T-helper 2 cell treated with Interferon-gamma antibody and Interleukin-4, amounts not matched to agents 5 μg/mL and 100 μg/mL, for 36 hours (primary cell): ENCODE measurements around the gene ZNF497.
A peak's percentile ranks its signal among the peaks of the same experiment; 100 is the strongest.

Experiments
- DNase-seq: peaks from one replicate; pipeline ENCODE4 v3.0.0; 2021; ENCODE audit warnings: low spot score
- H3K27ac Mint-ChIP-seq: one replicate; pipeline ENCODE4 v1.8.0; 2021; ENCODE audit warnings: mild to moderate bottlenecking, mixed read lengths
- H3K27me3 Mint-ChIP-seq: one replicate; pipeline ENCODE4 v1.8.0; 2021; ENCODE audit warnings: low read depth, mixed read lengths
- H3K36me3 Mint-ChIP-seq: one replicate; pipeline ENCODE4 v1.8.0; 2021; ENCODE audit warnings: low read depth, mixed read lengths
- H3K4me1 Mint-ChIP-seq: one replicate; pipeline ENCODE4 v1.8.0; 2021; ENCODE audit warnings: low read depth, mixed read lengths
- H3K4me3 Mint-ChIP-seq: one replicate; pipeline ENCODE4 v1.8.0; 2022; ENCODE audit warnings: mild to moderate bottlenecking, moderate library complexity, mixed read lengths
- H3K9me3 Mint-ChIP-seq: one replicate; pipeline ENCODE4 v1.8.0; 2021; ENCODE audit warnings: mixed read lengths

The ZNF497 gene

GRCh38 chr19:58366585-58367430 is 4.3 kb upstream of the ZNF497 start:
- Mint-ChIP-seq H3K9me3 (no peaks in the 10 kb centered on the region), H3K27ac (no peak overlapping the region), H3K4me3 (no peak overlapping the region), H3K27me3 (no peaks in the 10 kb centered on the region), H3K36me3 (no peaks in the 10 kb centered on the region), H3K4me1 (peaks cover 10% of the 10 kb centered on the region)
- no peak for DNase-seq

GRCh38 chr19:58364146-58364545 is 1.6 kb upstream of the ZNF497 start:
- Mint-ChIP-seq H3K27ac (no peak overlapping the region), H3K27me3 (no peaks in the 10 kb centered on the region), H3K9me3 (no peaks in the 10 kb centered on the region), H3K4me1 (peaks cover 11% of the 10 kb centered on the region), H3K36me3 (no peaks in the 10 kb centered on the region), H3K4me3 (peak overlapping the region; percentile 24)
- DNase-seq, result no peak

- Mint-ChIP-seq H3K27ac (peak overlapping the region; percentile 91), H3K9me3 (no peaks in the 10 kb centered on the region), H3K4me3 (peak overlapping the region; percentile 86), H3K36me3 (no peaks in the 10 kb centered on the region), H3K27me3 (no peaks in the 10 kb centered on the region), H3K4me1 (peaks cover 11% of the 10 kb centered on the region)
- DNase-seq, result peak; percentile 44
Measured at GRCh38 chr19:58361900-58362271, 665 bp downstream of the ZNF497 start.

GRCh38 chr19:58357481-58358145 is 4.9 kb downstream of the ZNF497 start:
- peaks cover 6% of the 10 kb centered on the region for H3K36me3 Mint-ChIP-seq
- H3K27me3 Mint-ChIP-seq, result peaks cover 4% of the 10 kb centered on the region
- no peak overlapping the region for H3K27ac Mint-ChIP-seq
- DNase-seq, result no peak
- peak overlapping the region; percentile 24 for H3K4me3 Mint-ChIP-seq
- peaks cover 6% of the 10 kb centered on the region for H3K4me1 Mint-ChIP-seq
- H3K9me3 Mint-ChIP-seq, result no peaks in the 10 kb centered on the region

DNA sequence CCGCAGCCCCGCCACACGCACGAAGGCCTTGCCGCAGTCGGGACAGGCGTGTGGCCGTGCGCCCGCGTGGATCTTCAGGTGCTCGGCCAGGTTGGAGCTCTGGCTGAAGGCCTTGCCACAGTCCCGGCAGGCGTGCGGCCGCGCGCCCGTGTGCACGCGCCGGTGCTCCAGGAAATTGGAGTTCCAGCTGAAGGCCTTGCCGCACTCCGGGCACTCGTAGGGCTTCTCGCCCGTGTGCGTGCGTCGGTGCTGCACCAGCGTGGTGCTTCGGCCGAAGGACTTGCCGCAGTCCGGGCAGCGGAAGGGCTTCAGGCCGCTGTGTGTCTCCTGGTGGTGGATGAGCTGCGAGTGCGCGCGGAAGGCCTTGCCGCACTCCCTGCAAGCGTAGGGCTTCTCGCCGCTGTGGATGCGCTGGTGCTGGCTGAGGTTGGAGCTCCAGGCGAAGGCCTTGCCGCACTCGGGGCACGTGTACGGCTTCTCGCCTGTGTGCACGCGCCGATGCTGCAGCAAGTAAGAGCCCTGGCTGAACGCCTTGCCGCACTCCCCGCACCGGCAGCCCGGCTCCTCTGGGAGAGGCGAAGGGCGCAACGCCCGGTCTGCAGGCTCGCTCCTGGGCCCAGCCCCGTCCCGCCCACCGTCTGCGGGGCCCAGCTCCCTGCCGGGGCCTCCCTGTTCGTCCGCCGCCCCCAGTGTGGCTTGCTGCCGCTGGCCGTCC is 5.6 kb downstream of the ZNF497 start:
- H3K27me3 Mint-ChIP-seq, result peaks cover 4% of the 10 kb centered on the region
- H3K36me3 Mint-ChIP-seq, result peaks cover 6% of the 10 kb centered on the region
- no peaks in the 10 kb centered on the region for H3K9me3 Mint-ChIP-seq
- no peak for DNase-seq
- H3K4me1 Mint-ChIP-seq, result peaks cover 2% of the 10 kb centered on the region
- no peak overlapping the region for H3K27ac Mint-ChIP-seq
- H3K4me3 Mint-ChIP-seq, result peak overlapping the region; percentile 38

- H3K27me3 Mint-ChIP-seq, result peaks cover 4% of the 10 kb centered on the region
- H3K27ac Mint-ChIP-seq, result no peak overlapping the region
- peaks cover 6% of the 10 kb centered on the region for H3K36me3 Mint-ChIP-seq
- H3K9me3 Mint-ChIP-seq, result no peaks in the 10 kb centered on the region
- no peaks in the 10 kb centered on the region for H3K4me1 Mint-ChIP-seq
- H3K4me3 Mint-ChIP-seq, result peak overlapping the region; percentile 38
- DNase-seq, result peak; percentile 24
Measured at GRCh38 chr19:58355908-58356765, 6.4 kb downstream of the ZNF497 start.

DNA sequence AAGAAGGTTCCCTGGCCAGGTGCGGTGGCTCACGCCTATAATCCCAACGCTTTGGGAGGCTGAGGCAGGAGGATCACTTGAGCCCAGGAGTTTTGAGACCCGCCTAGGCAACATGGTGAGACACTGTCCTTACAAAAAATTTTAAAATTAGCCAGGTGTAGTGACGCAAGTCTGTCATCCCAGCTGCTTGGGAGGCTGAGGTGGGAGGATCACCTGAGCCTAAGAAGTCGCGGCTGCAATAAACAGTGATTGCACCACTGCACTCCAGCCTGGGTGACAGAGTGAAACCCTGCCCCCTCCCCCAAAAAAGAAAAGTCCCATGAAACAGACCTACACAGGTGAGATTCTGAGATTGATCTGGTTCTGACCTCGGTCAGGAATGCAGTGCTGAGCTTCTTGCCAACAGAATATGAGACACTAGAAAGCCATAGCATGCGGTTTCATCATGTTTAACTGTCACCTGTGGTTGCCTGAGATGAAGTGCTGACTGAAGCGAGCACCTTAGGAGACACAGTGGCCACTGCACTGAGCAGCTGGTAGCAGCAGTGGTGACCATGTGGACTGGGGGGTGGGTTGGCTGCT is 7.2 kb downstream of the ZNF497 start:
- Mint-ChIP-seq H3K36me3 (peaks cover 6% of the 10 kb centered on the region), H3K4me1 (no peaks in the 10 kb centered on the region), H3K9me3 (no peaks in the 10 kb centered on the region), H3K27me3 (peaks cover 4% of the 10 kb centered on the region), H3K27ac (no peak overlapping the region), H3K4me3 (peak overlapping the region; percentile 15)
- no peak for DNase-seq

GRCh38 chr19:58354478-58355030 is 8.0 kb downstream of the ZNF497 start:
- H3K36me3 Mint-ChIP-seq, result peaks cover 8% of the 10 kb centered on the region
- H3K27ac Mint-ChIP-seq, result no peak overlapping the region
- H3K4me1 Mint-ChIP-seq, result peaks cover 2% of the 10 kb centered on the region
- H3K4me3 Mint-ChIP-seq, result no peak overlapping the region
- DNase-seq, result no peak
- H3K27me3 Mint-ChIP-seq, result peaks cover 4% of the 10 kb centered on the region
- H3K9me3 Mint-ChIP-seq, result no peaks in the 10 kb centered on the region

- no peak overlapping the region for H3K4me3 Mint-ChIP-seq
- H3K9me3 Mint-ChIP-seq, result no peaks in the 10 kb centered on the region
- H3K27ac Mint-ChIP-seq, result no peak overlapping the region
- peaks cover 4% of the 10 kb centered on the region for H3K27me3 Mint-ChIP-seq
- peaks cover 10% of the 10 kb centered on the region for H3K36me3 Mint-ChIP-seq
- H3K4me1 Mint-ChIP-seq, result peaks cover 4% of the 10 kb centered on the region
- no peak for DNase-seq
Measured at GRCh38 chr19:58353717-58354477, 8.7 kb downstream of the ZNF497 start.

DNA sequence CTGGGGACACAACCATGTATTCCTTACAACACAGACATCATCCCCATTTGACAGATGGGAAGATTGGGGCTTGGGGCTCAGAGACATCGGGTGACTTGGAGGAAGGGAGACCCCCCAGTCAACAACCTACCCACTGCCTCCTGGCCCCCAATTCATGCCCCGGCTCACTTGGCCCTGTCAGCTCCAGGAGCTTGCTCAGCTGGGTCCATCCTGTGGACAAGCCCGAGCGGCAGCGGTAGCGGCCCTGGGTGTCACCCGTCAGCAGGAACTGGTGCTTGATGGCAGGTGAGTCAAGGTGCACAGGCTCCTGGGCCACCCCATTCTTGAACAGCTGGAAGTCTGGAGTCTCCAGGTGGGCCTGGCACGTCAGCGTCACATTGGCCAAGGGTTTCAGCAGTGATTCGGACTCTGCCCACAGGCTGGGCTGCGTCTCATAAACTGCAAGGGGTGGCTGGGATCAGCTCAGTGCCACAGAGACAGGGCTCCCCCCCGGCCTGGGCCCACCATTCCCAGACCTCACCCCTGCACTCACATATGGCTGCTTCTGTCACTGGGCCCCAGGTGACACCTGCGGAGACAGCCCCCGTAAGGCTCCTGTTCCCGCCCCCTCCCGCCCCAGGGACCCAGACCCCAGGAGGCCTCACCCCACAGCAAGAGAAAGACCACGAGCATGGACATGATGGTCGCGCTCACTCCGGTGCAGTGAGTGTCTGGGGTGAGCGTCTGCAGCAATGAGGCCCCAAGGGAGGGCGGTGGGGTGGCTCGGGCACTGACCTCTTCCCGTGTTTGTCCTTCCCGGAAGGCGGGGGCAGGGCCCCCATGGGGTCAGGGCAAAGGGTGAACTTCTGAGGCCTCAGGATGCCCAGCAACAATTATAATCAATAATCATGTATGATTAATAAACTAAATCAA is 9.5 kb downstream of the ZNF497 start, which contains the start of gene A1BG:
TSS of gene A1BG (minus strand) at position 733 of the 912 bp plus-strand sequence. CDS start at position 678, 55 bp downstream.
- Mint-ChIP-seq H3K27ac (no peak within 1 kb of the TSS), H3K27me3 (peaks cover 4% of the 10 kb centered on the region), H3K36me3 (peaks cover 10% of the 10 kb centered on the region), H3K9me3 (no peaks in the 10 kb centered on the region), H3K4me1 (peaks cover 9% of the 10 kb centered on the region), H3K4me3 (no peak within 1 kb of the TSS)
- no peak for DNase-seq

- H3K27ac Mint-ChIP-seq, result no peak overlapping the region
- no peaks in the 10 kb centered on the region for H3K9me3 Mint-ChIP-seq
- peaks cover 4% of the 10 kb centered on the region for H3K27me3 Mint-ChIP-seq
- peaks cover 9% of the 10 kb centered on the region for H3K4me1 Mint-ChIP-seq
- DNase-seq, result no peak
- no peak overlapping the region for H3K4me3 Mint-ChIP-seq
- peaks cover 13% of the 10 kb centered on the region for H3K36me3 Mint-ChIP-seq
Measured at GRCh38 chr19:58351990-58352755, 10.4 kb downstream of the ZNF497 start.
